ENCODE results near the gene CMC1. TPM values are rescaled to one million over a fixed set of nuclear protein-coding genes. Genes with fewer than 3 reads are reported as not detected.

CMC1 gene
- total and polyA plus RNA-seq, 9 of the 15 experiments (the other 6 are each of a cell fraction or from before 2014, with no cell fraction given), result 15.9 to 74.6 (median 48.9) TPM

- TF ChIP-seq ZNF277 (CRISPR knock-in tag; IDR thresholded peaks at IDR 0.05; ENCODE audit: borderline replicate concordance), result no peak
- no peak for TF ChIP-seq CGGBP1 (CRISPR knock-in tag; IDR thresholded peaks at IDR 0.05)
- TF ChIP-seq PHF8 (IDR thresholded peaks at IDR 0.05; ENCODE audit: borderline replicate concordance, low read length), result peak; percentile 99
- TF ChIP-seq KLF6 (CRISPR knock-in tag; IDR thresholded peaks at IDR 0.05; ENCODE audit: borderline replicate concordance), result no peak
- TF ChIP-seq MCM5 (IDR thresholded peaks at IDR 0.05; ENCODE audit: low read depth), result no peak
- peak; percentile 32; the same call in 1 of the 2 replicates for TF ChIP-seq NCOR1 (IDR thresholded peaks at IDR 0.05)
- TF ChIP-seq ATF6 (CRISPR knock-in tag; IDR thresholded peaks at IDR 0.05), result no peak; the same call in 1 of the 2 replicates
- no peak for TF ChIP-seq IRF1 (CRISPR knock-in tag; IDR thresholded peaks at IDR 0.05; ENCODE audit: borderline replicate concordance)
- no peak for TF ChIP-seq MCM7 (IDR thresholded peaks at IDR 0.05)
- TF ChIP-seq ZNF146 (CRISPR knock-in tag; IDR thresholded peaks at IDR 0.05; ENCODE audit: unreplicated experiment), result no peak
- peak; percentile 52; the same call in 1 of the 2 replicates for TF ChIP-seq ATF4 (CRISPR knock-in tag; IDR thresholded peaks at IDR 0.05)
- TF ChIP-seq ETS1 (conservative IDR thresholded peaks at IDR 0.05; ENCODE audit: control insufficient read depth, low read depth, low read length), result peak; percentile 90
- TF ChIP-seq CBX5 (IDR thresholded peaks at IDR 0.05; ENCODE audit: borderline replicate concordance, low read depth), result no peak; the same call in 1 of the 2 replicates
- TF ChIP-seq ZNF830 (CRISPR knock-in tag; IDR thresholded peaks at IDR 0.05), result no peak
- TF ChIP-seq SUPT5H (IDR thresholded peaks at IDR 0.05), result peak; percentile 93
- TF ChIP-seq L3MBTL2 (IDR thresholded peaks at IDR 0.05), result peak; percentile 87
- TF ChIP-seq RNF219 (CRISPR knock-in tag; IDR thresholded peaks at IDR 0.05), result no peak
Measured at GRCh38 chr3:28348629-28349468, 107.4 kb downstream of the CMC1 start, which contains the start of the genes AZI2 and ZCWPW2 (continued).
